ENCODE results near the gene CWF19L1. TPM values are rescaled to one million over a fixed set of nuclear protein-coding genes. Genes with fewer than 3 reads are reported as not detected.

CWF19L1 gene
- total and polyA plus RNA-seq, 2 experiments from 2014 or later, result 15.8 to 34.4 TPM

GRCh38 chr10:100184840-100185239, 82.6 kb downstream of the CWF19L1 start (continued):
- TF ChIP-seq, protein P1, sequence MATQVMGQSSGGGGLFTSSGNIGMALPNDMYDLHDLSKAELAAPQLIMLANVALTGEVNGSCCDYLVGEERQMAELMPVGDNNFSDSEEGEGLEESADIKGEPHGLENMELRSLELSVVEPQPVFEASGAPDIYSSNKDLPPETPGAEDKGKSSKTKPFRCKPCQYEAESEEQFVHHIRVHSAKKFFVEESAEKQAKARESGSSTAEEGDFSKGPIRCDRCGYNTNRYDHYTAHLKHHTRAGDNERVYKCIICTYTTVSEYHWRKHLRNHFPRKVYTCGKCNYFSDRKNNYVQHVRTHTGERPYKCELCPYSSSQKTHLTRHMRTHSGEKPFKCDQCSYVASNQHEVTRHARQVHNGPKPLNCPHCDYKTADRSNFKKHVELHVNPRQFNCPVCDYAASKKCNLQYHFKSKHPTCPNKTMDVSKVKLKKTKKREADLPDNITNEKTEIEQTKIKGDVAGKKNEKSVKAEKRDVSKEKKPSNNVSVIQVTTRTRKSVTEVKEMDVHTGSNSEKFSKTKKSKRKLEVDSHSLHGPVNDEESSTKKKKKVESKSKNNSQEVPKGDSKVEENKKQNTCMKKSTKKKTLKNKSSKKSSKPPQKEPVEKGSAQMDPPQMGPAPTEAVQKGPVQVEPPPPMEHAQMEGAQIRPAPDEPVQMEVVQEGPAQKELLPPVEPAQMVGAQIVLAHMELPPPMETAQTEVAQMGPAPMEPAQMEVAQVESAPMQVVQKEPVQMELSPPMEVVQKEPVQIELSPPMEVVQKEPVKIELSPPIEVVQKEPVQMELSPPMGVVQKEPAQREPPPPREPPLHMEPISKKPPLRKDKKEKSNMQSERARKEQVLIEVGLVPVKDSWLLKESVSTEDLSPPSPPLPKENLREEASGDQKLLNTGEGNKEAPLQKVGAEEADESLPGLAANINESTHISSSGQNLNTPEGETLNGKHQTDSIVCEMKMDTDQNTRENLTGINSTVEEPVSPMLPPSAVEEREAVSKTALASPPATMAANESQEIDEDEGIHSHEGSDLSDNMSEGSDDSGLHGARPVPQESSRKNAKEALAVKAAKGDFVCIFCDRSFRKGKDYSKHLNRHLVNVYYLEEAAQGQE (IDR thresholded peaks at IDR 0.05; ENCODE audit: unreplicated experiment), result no peak

DNA sequence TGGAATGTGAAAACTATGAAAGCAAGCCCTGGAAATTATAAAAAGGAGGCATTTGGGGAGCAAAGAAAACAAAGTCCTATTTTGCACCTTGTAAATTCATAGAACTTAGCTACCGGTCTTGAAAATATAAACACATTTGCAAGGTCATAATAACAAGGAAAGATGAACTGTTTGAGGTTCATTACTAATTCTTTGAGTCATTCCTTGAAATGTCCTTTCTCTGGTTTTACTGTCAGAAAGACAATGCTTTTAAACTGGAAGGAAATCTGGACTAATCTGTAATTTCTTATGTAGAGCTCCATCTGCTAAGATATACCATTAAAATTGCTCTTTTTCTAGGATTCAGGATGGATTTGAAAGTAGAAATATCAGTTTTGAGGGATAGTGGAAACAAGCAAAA, 83.0 kb downstream of the CWF19L1 start:
- H3K27ac Mint-ChIP-seq, result no peak overlapping the region
- no peak for DNase-seq (ENCODE audit: low spot score)
- H2AFZ ChIP-seq, result no peak overlapping the region
- TF ChIP-seq ETS1 (IDR thresholded peaks at IDR 0.05) (no peak), EZH2 (IDR thresholded peaks at IDR 0.05; ENCODE audit: low read depth, unreplicated experiment) (no peak), ZNF331 (CRISPR knock-in tag; IDR thresholded peaks at IDR 0.05; ENCODE audit: low read depth) (no peak), NANOG (IDR thresholded peaks at IDR 0.05; ENCODE audit: borderline replicate concordance) (no peak), ZNF114 (CRISPR knock-in tag; IDR thresholded peaks at IDR 0.05) (no peak), STAT1 (IDR thresholded peaks at IDR 0.05; ENCODE audit: unreplicated experiment) (no peak), JUNB (IDR thresholded peaks at IDR 0.05; ENCODE audit: unreplicated experiment) (no peak), POLR2AphosphoS5 (IDR thresholded peaks at IDR 0.05; ENCODE audit: low read depth) (no peak), EZH2phosphoT487 (IDR thresholded peaks at IDR 0.05; ENCODE audit: unreplicated experiment) (no peak)
- TF ChIP-seq, protein P2, sequence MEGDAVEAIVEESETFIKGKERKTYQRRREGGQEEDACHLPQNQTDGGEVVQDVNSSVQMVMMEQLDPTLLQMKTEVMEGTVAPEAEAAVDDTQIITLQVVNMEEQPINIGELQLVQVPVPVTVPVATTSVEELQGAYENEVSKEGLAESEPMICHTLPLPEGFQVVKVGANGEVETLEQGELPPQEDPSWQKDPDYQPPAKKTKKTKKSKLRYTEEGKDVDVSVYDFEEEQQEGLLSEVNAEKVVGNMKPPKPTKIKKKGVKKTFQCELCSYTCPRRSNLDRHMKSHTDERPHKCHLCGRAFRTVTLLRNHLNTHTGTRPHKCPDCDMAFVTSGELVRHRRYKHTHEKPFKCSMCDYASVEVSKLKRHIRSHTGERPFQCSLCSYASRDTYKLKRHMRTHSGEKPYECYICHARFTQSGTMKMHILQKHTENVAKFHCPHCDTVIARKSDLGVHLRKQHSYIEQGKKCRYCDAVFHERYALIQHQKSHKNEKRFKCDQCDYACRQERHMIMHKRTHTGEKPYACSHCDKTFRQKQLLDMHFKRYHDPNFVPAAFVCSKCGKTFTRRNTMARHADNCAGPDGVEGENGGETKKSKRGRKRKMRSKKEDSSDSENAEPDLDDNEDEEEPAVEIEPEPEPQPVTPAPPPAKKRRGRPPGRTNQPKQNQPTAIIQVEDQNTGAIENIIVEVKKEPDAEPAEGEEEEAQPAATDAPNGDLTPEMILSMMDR (conservative IDR thresholded peaks at IDR 0.05; ENCODE audit: low read depth in 2 of 2), result no peak
- TF ChIP-seq, protein P3, sequence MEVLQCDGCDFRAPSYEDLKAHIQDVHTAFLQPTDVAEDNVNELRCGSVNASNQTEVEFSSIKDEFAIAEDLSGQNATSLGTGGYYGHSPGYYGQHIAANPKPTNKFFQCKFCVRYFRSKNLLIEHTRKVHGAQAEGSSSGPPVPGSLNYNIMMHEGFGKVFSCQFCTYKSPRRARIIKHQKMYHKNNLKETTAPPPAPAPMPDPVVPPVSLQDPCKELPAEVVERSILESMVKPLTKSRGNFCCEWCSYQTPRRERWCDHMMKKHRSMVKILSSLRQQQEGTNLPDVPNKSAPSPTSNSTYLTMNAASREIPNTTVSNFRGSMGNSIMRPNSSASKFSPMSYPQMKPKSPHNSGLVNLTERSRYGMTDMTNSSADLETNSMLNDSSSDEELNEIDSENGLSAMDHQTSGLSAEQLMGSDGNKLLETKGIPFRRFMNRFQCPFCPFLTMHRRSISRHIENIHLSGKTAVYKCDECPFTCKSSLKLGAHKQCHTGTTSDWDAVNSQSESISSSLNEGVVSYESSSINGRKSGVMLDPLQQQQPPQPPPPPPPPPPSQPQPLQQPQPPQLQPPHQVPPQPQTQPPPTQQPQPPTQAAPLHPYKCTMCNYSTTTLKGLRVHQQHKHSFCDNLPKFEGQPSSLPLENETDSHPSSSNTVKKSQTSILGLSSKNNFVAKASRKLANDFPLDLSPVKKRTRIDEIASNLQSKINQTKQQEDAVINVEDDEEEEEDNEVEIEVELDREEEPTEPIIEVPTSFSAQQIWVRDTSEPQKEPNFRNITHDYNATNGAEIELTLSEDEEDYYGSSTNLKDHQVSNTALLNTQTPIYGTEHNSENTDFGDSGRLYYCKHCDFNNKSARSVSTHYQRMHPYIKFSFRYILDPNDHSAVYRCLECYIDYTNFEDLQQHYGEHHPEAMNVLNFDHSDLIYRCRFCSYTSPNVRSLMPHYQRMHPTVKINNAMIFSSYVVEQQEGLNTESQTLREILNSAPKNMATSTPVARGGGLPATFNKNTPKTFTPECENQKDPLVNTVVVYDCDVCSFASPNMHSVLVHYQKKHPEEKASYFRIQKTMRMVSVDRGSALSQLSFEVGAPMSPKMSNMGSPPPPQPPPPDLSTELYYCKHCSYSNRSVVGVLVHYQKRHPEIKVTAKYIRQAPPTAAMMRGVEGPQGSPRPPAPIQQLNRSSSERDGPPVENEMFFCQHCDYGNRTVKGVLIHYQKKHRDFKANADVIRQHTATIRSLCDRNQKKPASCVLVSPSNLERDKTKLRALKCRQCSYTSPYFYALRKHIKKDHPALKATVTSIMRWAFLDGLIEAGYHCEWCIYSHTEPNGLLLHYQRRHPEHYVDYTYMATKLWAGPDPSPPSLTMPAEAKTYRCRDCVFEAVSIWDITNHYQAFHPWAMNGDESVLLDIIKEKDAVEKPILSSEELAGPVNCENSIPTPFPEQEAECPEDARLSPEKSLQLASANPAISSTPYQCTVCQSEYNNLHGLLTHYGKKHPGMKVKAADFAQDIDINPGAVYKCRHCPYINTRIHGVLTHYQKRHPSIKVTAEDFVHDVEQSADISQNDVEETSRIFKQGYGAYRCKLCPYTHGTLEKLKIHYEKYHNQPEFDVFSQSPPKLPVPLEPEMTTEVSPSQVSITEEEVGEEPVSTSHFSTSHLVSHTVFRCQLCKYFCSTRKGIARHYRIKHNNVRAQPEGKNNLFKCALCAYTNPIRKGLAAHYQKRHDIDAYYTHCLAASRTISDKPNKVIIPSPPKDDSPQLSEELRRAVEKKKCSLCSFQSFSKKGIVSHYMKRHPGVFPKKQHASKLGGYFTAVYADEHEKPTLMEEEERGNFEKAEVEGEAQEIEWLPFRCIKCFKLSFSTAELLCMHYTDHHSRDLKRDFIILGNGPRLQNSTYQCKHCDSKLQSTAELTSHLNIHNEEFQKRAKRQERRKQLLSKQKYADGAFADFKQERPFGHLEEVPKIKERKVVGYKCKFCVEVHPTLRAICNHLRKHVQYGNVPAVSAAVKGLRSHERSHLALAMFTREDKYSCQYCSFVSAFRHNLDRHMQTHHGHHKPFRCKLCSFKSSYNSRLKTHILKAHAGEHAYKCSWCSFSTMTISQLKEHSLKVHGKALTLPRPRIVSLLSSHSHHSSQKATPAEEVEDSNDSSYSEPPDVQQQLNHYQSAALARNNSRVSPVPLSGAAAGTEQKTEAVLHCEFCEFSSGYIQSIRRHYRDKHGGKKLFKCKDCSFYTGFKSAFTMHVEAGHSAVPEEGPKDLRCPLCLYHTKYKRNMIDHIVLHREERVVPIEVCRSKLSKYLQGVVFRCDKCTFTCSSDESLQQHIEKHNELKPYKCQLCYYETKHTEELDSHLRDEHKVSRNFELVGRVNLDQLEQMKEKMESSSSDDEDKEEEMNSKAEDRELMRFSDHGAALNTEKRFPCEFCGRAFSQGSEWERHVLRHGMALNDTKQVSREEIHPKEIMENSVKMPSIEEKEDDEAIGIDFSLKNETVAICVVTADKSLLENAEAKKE (CRISPR knock-in tag; IDR thresholded peaks at IDR 0.05), result no peak

More for the DNA sequence above, 83.0 kb downstream of the CWF19L1 start:
- Mint-ChIP-seq H3K4me3 (peak overlapping the region; percentile 99), H3K4me1 (peaks cover 12% of the 10 kb centered on the region; the same call in 2 of the 3 replicates), H3K27me3 (ENCODE audit: insufficient read depth, low read depth, poor library complexity) (peaks cover 8% of the 10 kb centered on the region), H3K9me3 (peaks cover 9% of the 10 kb centered on the region; the same call in 2 of the 3 replicates), H3K36me3 (ENCODE audit: low read depth) (peaks cover 34% of the 10 kb centered on the region)
- no peak for ATAC-seq
- Histone ChIP-seq H3K4me1 (ENCODE audit: insufficient read depth) (0 out of 2 replicates have a peak, but pooled peaks cover 6% of the 10 kb centered on the region), H3K9me2 (ENCODE audit: insufficient read depth) (no peaks in the 10 kb centered on the region), H3K79me2 (replicated peaks; ENCODE audit: insufficient read depth) (peaks cover 36% of the 10 kb centered on the region), H3K4me3 (peak overlapping the region; percentile 75), H3K4me2 (peak overlapping the region; percentile 95), H3K27me3 (ENCODE audit: insufficient read depth) (no peaks in the 10 kb centered on the region), H3F3A (replicated peaks; ENCODE audit: low read depth) (no peaks in the 10 kb centered on the region; the same call in 1 of the 2 replicates), H3K36me3 (ENCODE audit: insufficient read depth) (0 out of 2 replicates have a peak, but pooled peaks cover 9% of the 10 kb centered on the region), H3K27ac (ENCODE audit: low read depth) (no peak overlapping the region), H4K20me1 (replicated peaks; ENCODE audit: insufficient read depth) (0 out of 2 replicates have a peak, but pooled peaks cover 3% of the 10 kb centered on the region)
